Upper lobe of left lung (tissue), 4 donors: ENCODE results near the gene ERN1.

ENCODE experiments used
- POLR2AphosphoS5 ChIP-seq, 2 donors: sonication (generic); formaldehyde crosslinking; IDR thresholded peaks; one replicate each; pipeline ENCODE4 v1.5.1; 2017; ENCODE audit warnings: antibody characterized with exemption in 2 of 2
- TF ChIP-seq, protein P1 (sequence below), 6 experiments: fragments of 450-650 bp in 4 of 6; fragments of 200-600 bp in 2 of 6; sonication (generic) in 2 of 6; IDR thresholded peaks; one replicate each; pipeline ENCODE4 v1.5.1; 2016 to 2019; ENCODE audit warnings: antibody characterized with exemption in 6 of 6

- TF ChIP-seq, protein P1, sequence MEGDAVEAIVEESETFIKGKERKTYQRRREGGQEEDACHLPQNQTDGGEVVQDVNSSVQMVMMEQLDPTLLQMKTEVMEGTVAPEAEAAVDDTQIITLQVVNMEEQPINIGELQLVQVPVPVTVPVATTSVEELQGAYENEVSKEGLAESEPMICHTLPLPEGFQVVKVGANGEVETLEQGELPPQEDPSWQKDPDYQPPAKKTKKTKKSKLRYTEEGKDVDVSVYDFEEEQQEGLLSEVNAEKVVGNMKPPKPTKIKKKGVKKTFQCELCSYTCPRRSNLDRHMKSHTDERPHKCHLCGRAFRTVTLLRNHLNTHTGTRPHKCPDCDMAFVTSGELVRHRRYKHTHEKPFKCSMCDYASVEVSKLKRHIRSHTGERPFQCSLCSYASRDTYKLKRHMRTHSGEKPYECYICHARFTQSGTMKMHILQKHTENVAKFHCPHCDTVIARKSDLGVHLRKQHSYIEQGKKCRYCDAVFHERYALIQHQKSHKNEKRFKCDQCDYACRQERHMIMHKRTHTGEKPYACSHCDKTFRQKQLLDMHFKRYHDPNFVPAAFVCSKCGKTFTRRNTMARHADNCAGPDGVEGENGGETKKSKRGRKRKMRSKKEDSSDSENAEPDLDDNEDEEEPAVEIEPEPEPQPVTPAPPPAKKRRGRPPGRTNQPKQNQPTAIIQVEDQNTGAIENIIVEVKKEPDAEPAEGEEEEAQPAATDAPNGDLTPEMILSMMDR (IDR thresholded peaks at IDR 0.05) = no peak
- no peak for TF ChIP-seq POLR2AphosphoS5 (IDR thresholded peaks at IDR 0.05)
Measured at GRCh38 chr17:63991611-63992010, 138.3 kb downstream of the ERN1 start.
